GM21360 (cell line): Measurements from ENCODE around the gene PCDHB3.
"Not testable (repeated sequence)": the region's sequence is repeated elsewhere in the genome, so short reads cannot be mapped to it uniquely, and the experiment has no call there.

ENCODE experiments used
- ATAC-seq: cut with Tn5 transposase; IDR thresholded peaks from one replicate; pipeline ENCODE4 v1.9.1; 2021; ENCODE audit warnings: mild to moderate bottlenecking, moderate library complexity; ENCODE audit not compliant: unreplicated experiment

The PCDHB3 gene

GRCh38 chr5:141100243-141100805, at the start of gene PCDHB3:
Gene PCDHB3, plus strand, starts transcription at chr5:141100473. Its CDS starts 177 bp downstream, at chr5:141100650.
- no peak for ATAC-seq

GRCh38 chr5:141050622-141051520, 49.4 kb upstream of the PCDHB3 start, which contains the start of gene PCDHB1:
Gene PCDHB1, plus strand, starts transcription at chr5:141051374. Its CDS starts 97 bp downstream, at chr5:141051471.
- ATAC-seq, result no peak

GRCh38 chr5:141051521-141051866, 48.8 kb upstream of the PCDHB3 start:
- ATAC-seq, result no peak

GRCh38 chr5:141077826-141078225, 22.4 kb upstream of the PCDHB3 start:
- no peak for ATAC-seq

GRCh38 chr5:141082228-141082627, 18.0 kb upstream of the PCDHB3 start:
- ATAC-seq, result no peak

GRCh38 chr5:141084487-141084989, 15.7 kb upstream of the PCDHB3 start:
- peak; percentile 81 for ATAC-seq

- no peak for ATAC-seq
Measured at GRCh38 chr5:141094481-141095262, 5.6 kb upstream of the PCDHB3 start, which contains the start of gene PCDHB2. Gene PCDHB2, plus strand, starts transcription at chr5:141094615. Its CDS starts 176 bp downstream, at chr5:141094791.

GRCh38 chr5:141095263-141095641, 5.0 kb upstream of the PCDHB3 start:
- ATAC-seq, result no peak

- not testable (repeated sequence) for ATAC-seq
Measured at GRCh38 chr5:141096181-141096580, 4.1 kb upstream of the PCDHB3 start.

GRCh38 chr5:141096586-141096985, 3.7 kb upstream of the PCDHB3 start:
- ATAC-seq, result not testable (repeated sequence)

- ATAC-seq, result no peak
Measured at GRCh38 chr5:141101059-141101458, 786 bp downstream of the PCDHB3 start.

- not testable (repeated sequence) for ATAC-seq
Measured at GRCh38 chr5:141102070-141102469, 1.8 kb downstream of the PCDHB3 start.

- not testable (repeated sequence) for ATAC-seq
Measured at GRCh38 chr5:141102471-141102870, 2.2 kb downstream of the PCDHB3 start.

GRCh38 chr5:141105350-141105749, 5.1 kb downstream of the PCDHB3 start:
- no peak for ATAC-seq

GRCh38 chr5:141119250-141119649, 19.0 kb downstream of the PCDHB3 start:
- no peak for ATAC-seq

- ATAC-seq, result no peak
Measured at GRCh38 chr5:141121563-141121962, 21.3 kb downstream of the PCDHB3 start, which contains the start of gene PCDHB4. Gene PCDHB4, plus strand, starts transcription at chr5:141121818. Its CDS starts 181 bp downstream, at chr5:141121999.

- ATAC-seq, result no peak
Measured at GRCh38 chr5:141121985-141122384, 21.7 kb downstream of the PCDHB3 start.

GRCh38 chr5:141123396-141124135, 23.3 kb downstream of the PCDHB3 start:
- ATAC-seq, result not testable (repeated sequence)

GRCh38 chr5:141127305-141127704, 27.0 kb downstream of the PCDHB3 start:
- ATAC-seq, result no peak

GRCh38 chr5:141135030-141135717, 34.9 kb downstream of the PCDHB3 start, which contains the start of gene PCDHB5:
Gene PCDHB5, plus strand, starts transcription at chr5:141135206. Its CDS starts 229 bp downstream, at chr5:141135435.
- ATAC-seq, result no peak
